Endothelial cell (in vitro differentiated cells): ENCODE measurements around the gene TMEM236. TPM values are rescaled to one million over a fixed set of nuclear protein-coding genes. Genes with fewer than 3 reads are reported as not detected.
A peak's percentile ranks its signal among the peaks of the same experiment; 100 is the strongest.

Experiments
- DNase-seq: peaks from one replicate; pipeline ENCODE4 v3.0.0; 2021; ENCODE audit warnings: low spot score
- H3K27ac Mint-ChIP-seq: one replicate; pipeline ENCODE4 v1.8.0; 2021; ENCODE audit warnings: mixed read lengths, inconsistent platforms; ENCODE audit not compliant: unreplicated experiment
- H3K27me3 Mint-ChIP-seq: one replicate; pipeline ENCODE4 v1.8.0; 2021; ENCODE audit warnings: mild to moderate bottlenecking, moderate library complexity, mixed read lengths, inconsistent platforms; ENCODE audit not compliant: unreplicated experiment
- H3K36me3 Mint-ChIP-seq: one replicate; pipeline ENCODE4 v1.8.0; 2021; ENCODE audit warnings: mild to moderate bottlenecking, low read depth, mixed read lengths, inconsistent platforms; ENCODE audit not compliant: unreplicated experiment
- H3K4me1 Mint-ChIP-seq: one replicate; pipeline ENCODE4 v1.8.0; 2021; ENCODE audit warnings: mild to moderate bottlenecking, mixed read lengths, inconsistent platforms; ENCODE audit not compliant: unreplicated experiment
- H3K4me3 Mint-ChIP-seq: one replicate; pipeline ENCODE4 v1.8.0; 2021; ENCODE audit warnings: mild to moderate bottlenecking, mixed read lengths, inconsistent platforms; ENCODE audit not compliant: unreplicated experiment
- H3K9me3 Mint-ChIP-seq: one replicate; pipeline ENCODE4 v1.8.0; 2021; ENCODE audit warnings: mixed read lengths, inconsistent platforms; ENCODE audit not compliant: unreplicated experiment
- total RNA-seq: library from RNA; stranded (reverse); fragmentation: NEBNext Ultra II Directional; extraction: Animal tissue kit (Norgen Biotek cat#: 25700); gene quantifications from one replicate; pipeline ENCODE4 v1.2.1, GENCODE V29; 2021; ENCODE audit not compliant: unreplicated experiment
- TF ChIP-seq, protein P1 (sequence below): fragments of 200-600 bp; sonication (generic); IDR thresholded peaks from one replicate; pipeline ENCODE4 v1.5.0; 2021; ENCODE audit warnings: antibody characterized with exemption; ENCODE audit not compliant: unreplicated experiment

TMEM236 gene
- total RNA-seq, 1 donor from 2014 or later, result 0.05 TPM

DNA sequence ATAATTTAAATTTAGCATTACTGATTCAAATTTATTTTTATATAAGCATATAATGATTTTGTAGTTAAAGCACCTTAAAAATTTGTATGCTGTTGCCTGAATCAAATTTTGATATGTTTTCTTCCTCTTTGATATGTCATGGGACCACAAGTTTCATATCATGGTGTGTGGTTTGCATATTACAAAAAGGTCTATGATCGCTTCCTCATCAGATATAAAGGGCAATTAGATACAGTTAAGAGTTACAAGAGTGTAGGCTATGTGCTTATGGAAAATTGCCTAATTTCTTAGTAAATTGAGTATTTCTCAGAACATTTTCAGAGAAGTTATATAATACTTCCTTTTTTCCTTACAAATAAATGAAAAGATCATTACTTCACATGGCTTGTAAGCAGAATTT lies 79.3 kb downstream of the TMEM236 start:
- TF ChIP-seq, protein P1, sequence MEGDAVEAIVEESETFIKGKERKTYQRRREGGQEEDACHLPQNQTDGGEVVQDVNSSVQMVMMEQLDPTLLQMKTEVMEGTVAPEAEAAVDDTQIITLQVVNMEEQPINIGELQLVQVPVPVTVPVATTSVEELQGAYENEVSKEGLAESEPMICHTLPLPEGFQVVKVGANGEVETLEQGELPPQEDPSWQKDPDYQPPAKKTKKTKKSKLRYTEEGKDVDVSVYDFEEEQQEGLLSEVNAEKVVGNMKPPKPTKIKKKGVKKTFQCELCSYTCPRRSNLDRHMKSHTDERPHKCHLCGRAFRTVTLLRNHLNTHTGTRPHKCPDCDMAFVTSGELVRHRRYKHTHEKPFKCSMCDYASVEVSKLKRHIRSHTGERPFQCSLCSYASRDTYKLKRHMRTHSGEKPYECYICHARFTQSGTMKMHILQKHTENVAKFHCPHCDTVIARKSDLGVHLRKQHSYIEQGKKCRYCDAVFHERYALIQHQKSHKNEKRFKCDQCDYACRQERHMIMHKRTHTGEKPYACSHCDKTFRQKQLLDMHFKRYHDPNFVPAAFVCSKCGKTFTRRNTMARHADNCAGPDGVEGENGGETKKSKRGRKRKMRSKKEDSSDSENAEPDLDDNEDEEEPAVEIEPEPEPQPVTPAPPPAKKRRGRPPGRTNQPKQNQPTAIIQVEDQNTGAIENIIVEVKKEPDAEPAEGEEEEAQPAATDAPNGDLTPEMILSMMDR, result no peak
- DNase-seq, result no peak
- H3K27me3 Mint-ChIP-seq, result no peaks in the 10 kb centered on the region
- peaks cover 8% of the 10 kb centered on the region for H3K36me3 Mint-ChIP-seq
- H3K4me1 Mint-ChIP-seq, result peaks cover 18% of the 10 kb centered on the region
- H3K27ac Mint-ChIP-seq, result no peak overlapping the region
- H3K4me3 Mint-ChIP-seq, result no peak overlapping the region
- H3K9me3 Mint-ChIP-seq, result no peaks in the 10 kb centered on the region

- H3K4me3 Mint-ChIP-seq, result no peak overlapping the region
- H3K4me1 Mint-ChIP-seq, result peaks cover 22% of the 10 kb centered on the region
- H3K27ac Mint-ChIP-seq, result no peak overlapping the region
- TF ChIP-seq, protein P1, result no peak
- DNase-seq, result no peak
- no peaks in the 10 kb centered on the region for H3K9me3 Mint-ChIP-seq
- H3K27me3 Mint-ChIP-seq, result no peaks in the 10 kb centered on the region
- H3K36me3 Mint-ChIP-seq, result peaks cover 7% of the 10 kb centered on the region
These were observed 79.9 kb downstream of the TMEM236 start for GRCh38 chr10:17831896-17832295.

- Mint-ChIP-seq H3K36me3 (peaks cover 4% of the 10 kb centered on the region), H3K9me3 (no peaks in the 10 kb centered on the region), H3K4me3 (no peak overlapping the region), H3K4me1 (peaks cover 31% of the 10 kb centered on the region), H3K27ac (no peak overlapping the region), H3K27me3 (no peaks in the 10 kb centered on the region)
- DNase-seq, result no peak
- TF ChIP-seq, protein P1, result no peak
These were observed 81.7 kb downstream of the TMEM236 start for GRCh38 chr10:17833656-17834055.

DNA sequence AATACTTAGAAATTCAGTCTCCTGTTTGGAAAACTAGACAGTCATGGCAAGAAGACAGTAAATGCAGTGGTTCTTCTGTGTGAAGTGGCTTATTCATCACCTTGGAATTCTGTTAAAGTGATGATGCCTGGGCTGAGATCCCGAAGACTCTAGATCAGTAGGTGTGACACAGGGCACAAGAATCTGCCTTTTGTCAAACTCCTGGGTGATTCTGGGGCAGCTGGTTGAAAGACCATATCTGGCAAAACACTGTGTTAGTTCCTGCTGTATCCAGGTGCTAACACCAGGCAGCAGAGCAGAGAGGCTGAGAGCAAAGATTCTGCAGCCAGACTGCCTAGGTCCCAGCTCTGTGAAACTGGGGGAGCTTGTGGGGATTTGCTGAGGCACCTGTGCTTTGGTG lies 83.7 kb downstream of the TMEM236 start:
- no peak for DNase-seq
- no peak overlapping the region for H3K27ac Mint-ChIP-seq
- H3K27me3 Mint-ChIP-seq, result no peaks in the 10 kb centered on the region
- H3K4me1 Mint-ChIP-seq, result peaks cover 29% of the 10 kb centered on the region
- TF ChIP-seq, protein P1, result no peak
- no peak overlapping the region for H3K4me3 Mint-ChIP-seq
- peaks cover 4% of the 10 kb centered on the region for H3K36me3 Mint-ChIP-seq
- no peaks in the 10 kb centered on the region for H3K9me3 Mint-ChIP-seq

DNA sequence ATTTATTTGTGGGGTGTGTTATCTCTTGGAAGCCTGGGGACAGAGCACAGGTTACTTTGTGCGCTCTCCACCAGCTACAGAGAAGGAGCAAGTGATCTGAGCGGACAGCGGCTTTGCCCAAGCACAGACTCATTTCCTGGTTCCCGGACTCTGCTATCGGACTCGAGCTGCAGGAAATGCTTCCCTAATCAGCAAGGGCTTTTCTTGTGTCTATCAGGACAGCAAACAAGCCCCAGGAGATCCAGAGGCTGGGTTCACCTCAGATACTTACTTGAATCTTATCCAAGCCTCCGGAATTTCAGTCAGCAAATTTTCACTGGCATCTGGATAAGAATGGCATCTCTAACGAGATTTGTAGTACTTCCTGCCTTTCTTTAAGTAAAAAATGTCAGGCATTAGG lies 84.9 kb downstream of the TMEM236 start:
- peaks cover 4% of the 10 kb centered on the region for H3K36me3 Mint-ChIP-seq
- H3K4me1 Mint-ChIP-seq, result peaks cover 29% of the 10 kb centered on the region
- H3K27ac Mint-ChIP-seq, result peak overlapping the region; percentile 59
- H3K4me3 Mint-ChIP-seq, result no peak overlapping the region
- no peaks in the 10 kb centered on the region for H3K27me3 Mint-ChIP-seq
- no peaks in the 10 kb centered on the region for H3K9me3 Mint-ChIP-seq
- TF ChIP-seq, protein P1, result no peak
- peak; percentile 55 for DNase-seq
